HEK293 (cell line): Measurements from ENCODE around the gene CYB5R2.

Experiments
- CTCF ChIA-PET: fragments of 350-600 bp; formaldehyde crosslinking; extraction: SDS; loops from one replicate; lab custom pipeline; 2021; ENCODE audit warnings: antibody characterized with exemption; lab: Yijun Ruan, JAX
- POLR2A ChIA-PET: fragments of 300-600 bp; formaldehyde crosslinking; extraction: SDS; loops from one replicate; lab custom pipeline; 2020; ENCODE audit warnings: antibody characterized with exemption, inconsistent platforms; lab: Yijun Ruan, JAX
- H3K27ac ChIP-seq: fragments of 200-500 bp; sonication (Bioruptor generic); 2 replicates; pipeline ENCODE4 v1.5.1; 2014; ENCODE audit warnings: low read depth, low read length, control low read depth, inconsistent platforms; ENCODE audit errors: extremely low read depth
- H3K36me3 ChIP-seq, 2 experiments: fragments of 200-500 bp in 1 of 2; sonication (Bioruptor generic) in 1 of 2; 1 replicate in 1 of 2; 2 replicates in 1 of 2; pipeline ENCODE4 v1.5.1; 2014 to 2017; ENCODE audit warnings: inconsistent platforms in 2 of 2, low read length in 2 of 2; ENCODE audit not compliant: control insufficient read depth in 2 of 2, insufficient read depth in 1 of 2
- H3K4me1 ChIP-seq: fragments of 200-500 bp; sonication (Bioruptor generic); 2 replicates; pipeline ENCODE4 v1.5.1; 2014; ENCODE audit warnings: mild to moderate bottlenecking, low read length, inconsistent platforms; ENCODE audit not compliant: control insufficient read depth, insufficient read depth
- H3K4me3 ChIP-seq: 2 replicates; pipeline ENCODE4 v1.5.1; 2011; ENCODE audit warnings: low read depth, mild to moderate bottlenecking, control low read depth, low read length, moderate library complexity
- H3K9me3 ChIP-seq: fragments of 200-500 bp; sonication (Bioruptor generic); 2 replicates; pipeline ENCODE4 v1.5.1; 2014; ENCODE audit warnings: low read depth, low read length, inconsistent platforms; ENCODE audit not compliant: control insufficient read depth, insufficient read depth
- FEZF1 ChIP-seq: fragments of 450-650 bp; formaldehyde crosslinking; IDR thresholded peaks from 2 replicates; pipeline ENCODE4 v1.5.1; 2016; ENCODE audit warnings: missing biosample characterization, missing genetic modification characterization
- GLI4 ChIP-seq: fragments of 450-650 bp; formaldehyde crosslinking; IDR thresholded peaks from 2 replicates; pipeline ENCODE4 v1.5.1; 2016; ENCODE audit warnings: missing biosample characterization, missing genetic modification characterization
- HOXC10 ChIP-seq: sonication (generic); formaldehyde crosslinking; IDR thresholded peaks from 2 replicates; pipeline ENCODE4 v1.8.1; 2023; ENCODE audit warnings: mild to moderate bottlenecking, missing genetic modification reagents
- KLF9 ChIP-seq: fragments of 450-650 bp; formaldehyde crosslinking; IDR thresholded peaks from 2 replicates; pipeline ENCODE4 v1.5.1; 2016; ENCODE audit warnings: missing biosample characterization, missing genetic modification characterization, low read depth
- PRDM10 ChIP-seq: fragments of 450-650 bp; formaldehyde crosslinking; IDR thresholded peaks from 2 replicates; pipeline ENCODE4 v1.5.1; 2016; ENCODE audit warnings: missing biosample characterization, missing genetic modification characterization
- ZBTB1 ChIP-seq: fragments of 450-650 bp; formaldehyde crosslinking; IDR thresholded peaks from 2 replicates; pipeline ENCODE4 v1.5.1; 2016; ENCODE audit warnings: missing biosample characterization, missing genetic modification characterization
- ZBTB8A ChIP-seq: fragments of 450-650 bp; formaldehyde crosslinking; IDR thresholded peaks from 2 replicates; pipeline ENCODE4 v1.5.1; 2016; ENCODE audit warnings: missing biosample characterization, missing genetic modification characterization
- ZFP41 ChIP-seq: fragments of 450-650 bp; formaldehyde crosslinking; IDR thresholded peaks from 2 replicates; pipeline ENCODE4 v1.5.1; 2016; ENCODE audit warnings: missing biosample characterization, missing genetic modification characterization, borderline replicate concordance
- ZIC2 ChIP-seq: fragments of 450-650 bp; formaldehyde crosslinking; IDR thresholded peaks from 2 replicates; pipeline ENCODE4 v1.5.1; 2016; ENCODE audit warnings: missing biosample characterization, missing genetic modification characterization
- ZNF157 ChIP-seq: fragments of 450-650 bp; formaldehyde crosslinking; IDR thresholded peaks from 2 replicates; pipeline ENCODE4 v1.5.1; 2016; ENCODE audit warnings: missing biosample characterization, missing genetic modification characterization
- ZNF18 ChIP-seq: fragments of 450-650 bp; formaldehyde crosslinking; IDR thresholded peaks from 2 replicates; pipeline ENCODE4 v1.5.1; 2016; ENCODE audit warnings: missing biosample characterization, missing genetic modification characterization
- ZNF555 ChIP-seq: fragments of 450-650 bp; formaldehyde crosslinking; conservative IDR thresholded peaks from 2 replicates; pipeline ENCODE4 v1.5.1; 2017; ENCODE audit warnings: missing biosample characterization, mild to moderate bottlenecking, missing genetic modification characterization, inconsistent platforms
- ZNF558 ChIP-seq: fragments of 450-650 bp; formaldehyde crosslinking; IDR thresholded peaks from 2 replicates; pipeline ENCODE4 v1.5.1; 2016; ENCODE audit warnings: missing biosample characterization, missing genetic modification characterization
- ZNF596 ChIP-seq: fragments of 450-650 bp; IDR thresholded peaks from 2 replicates; pipeline ENCODE4 v1.5.0; 2018; ENCODE audit warnings: missing biosample characterization, mild to moderate bottlenecking, missing genetic modification characterization, moderate library complexity
- ZNF626 ChIP-seq: fragments of 450-650 bp; sonication (Bioruptor Pico); formaldehyde crosslinking; IDR thresholded peaks from 2 replicates; pipeline ENCODE4 v1.5.1; 2018; ENCODE audit warnings: missing biosample characterization, missing genetic modification characterization, inconsistent platforms
- ZNF645 ChIP-seq: fragments of 450-650 bp; formaldehyde crosslinking; IDR thresholded peaks from 2 replicates; pipeline ENCODE4; 2016; ENCODE audit warnings: missing biosample characterization, missing genetic modification characterization
- ZNF677 ChIP-seq: fragments of 450-650 bp; IDR thresholded peaks from 2 replicates; pipeline ENCODE4 v1.5.0; 2018; ENCODE audit warnings: missing biosample characterization, mild to moderate bottlenecking, missing genetic modification characterization, moderate library complexity
- ZNF692 ChIP-seq: fragments of 450-650 bp; formaldehyde crosslinking; IDR thresholded peaks from 2 replicates; pipeline ENCODE4 v1.5.1; 2016; ENCODE audit warnings: missing biosample characterization, missing genetic modification characterization
- ZNF76 ChIP-seq: fragments of 450-650 bp; formaldehyde crosslinking; IDR thresholded peaks from 2 replicates; pipeline ENCODE4; 2016; ENCODE audit warnings: low read depth, missing biosample characterization, missing genetic modification characterization, borderline replicate concordance
- ZNF777 ChIP-seq: fragments of 450-650 bp; formaldehyde crosslinking; IDR thresholded peaks from 2 replicates; pipeline ENCODE4 v1.5.1; 2017; ENCODE audit warnings: missing biosample characterization, missing genetic modification characterization, borderline replicate concordance
- ZSCAN23 ChIP-seq: fragments of 450-650 bp; formaldehyde crosslinking; IDR thresholded peaks from 2 replicates; pipeline ENCODE4 v1.5.1; 2016; ENCODE audit warnings: missing biosample characterization, missing genetic modification characterization
- ZXDB ChIP-seq: fragments of 450-650 bp; formaldehyde crosslinking; IDR thresholded peaks from 2 replicates; pipeline ENCODE4 v1.5.1; 2016; ENCODE audit warnings: missing biosample characterization, missing genetic modification characterization

The CYB5R2 gene

GRCh38 chr11:7639643-7640025 lies 33.7 kb downstream of the CYB5R2 start:
- ChIA-PET CTCF (interaction anchor here (0.5 to 1.8 kb wide), 3 partner anchors 10 to 68 kb away, joined by 3 to 6 read pairs (median 4); no protein-coding TSS in a partner anchor), POLR2A (no interaction called here)
- Histone ChIP-seq H3K4me1 (no peaks in the 10 kb centered on the region), H3K27ac (no peak overlapping the region), H3K4me3 (no peak overlapping the region), H3K36me3 (peaks cover 0 to 46% of the 10 kb centered on the region in 2 experiments; a peak in 1 of 3 replicates), H3K9me3 (no peaks in the 10 kb centered on the region)
- TF ChIP-seq ZBTB1 (tag by site-specific recombination), result no peak
- TF ChIP-seq PRDM10 (tag by site-specific recombination), result 0 out of 2 replicates have a peak, but pooled peaks have one; percentile 24
- TF ChIP-seq HOXC10, result no peak
- TF ChIP-seq ZNF555, result no peak

GRCh38 chr11:7638710-7639642 lies 34.3 kb downstream of the CYB5R2 start:
- POLR2A ChIA-PET, result no interaction called here
- H3K36me3 ChIP-seq, result peaks cover 0 to 52% of the 10 kb centered on the region in 2 experiments; a peak in 1 of 3 replicates

GRCh38 chr11:7637447-7638157 lies 35.7 kb downstream of the CYB5R2 start:
- CTCF ChIA-PET, result interaction anchor here (1.0 to 1.9 kb wide), 2 partner anchors 20 to 349 kb away, joined by 3 to 4 read pairs; partner anchors contain the start of gene EIF3F
- Histone ChIP-seq H3K27ac (no peak overlapping the region), H3K9me3 (no peaks in the 10 kb centered on the region), H3K4me3 (no peak overlapping the region), H3K36me3 (peaks cover 0 to 61% of the 10 kb centered on the region in 2 experiments; a peak in 1 of 3 replicates), H3K4me1 (no peaks in the 10 kb centered on the region)
- TF ChIP-seq ZNF645 (tag by site-specific recombination), result no peak
- no peak for TF ChIP-seq ZNF596 (tag by site-specific recombination)
- TF ChIP-seq ZNF157 (tag by site-specific recombination), result no peak
- no peak for TF ChIP-seq GLI4 (tag by site-specific recombination)
- TF ChIP-seq ZNF777 (tag by site-specific recombination), result no peak
- no peak for TF ChIP-seq ZFP41
- TF ChIP-seq ZNF558 (tag by site-specific recombination), result no peak
- no peak for TF ChIP-seq ZBTB8A (tag by site-specific recombination)
- no peak for TF ChIP-seq ZXDB
- no peak for TF ChIP-seq KLF9 (tag by site-specific recombination)
- TF ChIP-seq ZNF18, result no peak
- TF ChIP-seq ZNF692, result no peak
- no peak for TF ChIP-seq ZNF626 (tag by site-specific recombination)
- TF ChIP-seq ZNF76 (tag by site-specific recombination), result no peak
- POLR2A ChIA-PET, result no interaction called here

More at GRCh38 chr11:7638710-7639642, 34.3 kb downstream of the CYB5R2 start:
- no peak overlapping the region for H3K27ac ChIP-seq
- no peaks in the 10 kb centered on the region for H3K4me1 ChIP-seq
- TF ChIP-seq ZIC2 (tag by site-specific recombination) (no peak), ZNF677 (no peak), ZSCAN23 (tag by site-specific recombination) (no peak), FEZF1 (tag by site-specific recombination) (no peak)
- CTCF ChIA-PET, result interaction anchor here (0.9 to 1.8 kb wide), 3 partner anchors 11 to 67 kb away, joined by 4 to 6 read pairs (median 4); no protein-coding TSS in a partner anchor
- no peak overlapping the region for H3K4me3 ChIP-seq
- no peaks in the 10 kb centered on the region for H3K9me3 ChIP-seq
